Measurements from ENCODE around the gene SIM2.

DNA sequence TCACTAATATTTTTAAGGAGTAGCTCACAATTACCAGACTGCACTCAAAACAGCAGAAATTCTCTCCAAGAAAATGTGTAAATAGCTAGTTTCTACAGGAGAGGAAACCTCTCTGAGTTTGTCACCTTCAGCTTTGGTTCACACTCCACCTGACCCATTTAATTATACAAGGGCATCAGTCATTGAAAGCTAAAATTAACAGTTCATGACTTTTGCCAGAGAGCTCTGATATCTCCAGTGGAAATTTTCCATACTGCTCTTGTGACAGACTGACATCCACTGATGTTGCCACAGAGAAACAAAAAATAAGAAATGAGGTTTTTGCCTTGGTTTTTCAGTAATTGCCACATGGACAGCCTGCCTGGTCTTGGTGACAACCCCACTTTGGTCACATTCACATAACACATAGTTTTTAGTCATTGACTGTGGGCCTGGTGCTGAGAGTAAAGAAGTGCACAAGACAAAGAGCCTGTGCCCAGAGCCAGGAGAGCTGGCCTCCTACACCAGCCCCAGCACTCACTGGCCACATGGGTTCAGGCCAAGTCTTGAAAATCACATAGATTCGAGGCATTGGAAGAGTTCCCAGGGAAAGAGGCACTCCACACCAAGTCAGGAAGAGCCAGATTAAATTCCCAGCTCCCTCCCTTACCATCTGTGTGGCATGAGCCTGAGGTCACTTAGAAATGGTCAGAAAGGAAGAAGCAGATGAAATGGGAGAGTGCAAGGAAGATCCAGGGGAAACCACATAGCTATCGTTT lies 13.8 kb upstream of the SIM2 start:
- TF ChIP-seq, protein P1, sequence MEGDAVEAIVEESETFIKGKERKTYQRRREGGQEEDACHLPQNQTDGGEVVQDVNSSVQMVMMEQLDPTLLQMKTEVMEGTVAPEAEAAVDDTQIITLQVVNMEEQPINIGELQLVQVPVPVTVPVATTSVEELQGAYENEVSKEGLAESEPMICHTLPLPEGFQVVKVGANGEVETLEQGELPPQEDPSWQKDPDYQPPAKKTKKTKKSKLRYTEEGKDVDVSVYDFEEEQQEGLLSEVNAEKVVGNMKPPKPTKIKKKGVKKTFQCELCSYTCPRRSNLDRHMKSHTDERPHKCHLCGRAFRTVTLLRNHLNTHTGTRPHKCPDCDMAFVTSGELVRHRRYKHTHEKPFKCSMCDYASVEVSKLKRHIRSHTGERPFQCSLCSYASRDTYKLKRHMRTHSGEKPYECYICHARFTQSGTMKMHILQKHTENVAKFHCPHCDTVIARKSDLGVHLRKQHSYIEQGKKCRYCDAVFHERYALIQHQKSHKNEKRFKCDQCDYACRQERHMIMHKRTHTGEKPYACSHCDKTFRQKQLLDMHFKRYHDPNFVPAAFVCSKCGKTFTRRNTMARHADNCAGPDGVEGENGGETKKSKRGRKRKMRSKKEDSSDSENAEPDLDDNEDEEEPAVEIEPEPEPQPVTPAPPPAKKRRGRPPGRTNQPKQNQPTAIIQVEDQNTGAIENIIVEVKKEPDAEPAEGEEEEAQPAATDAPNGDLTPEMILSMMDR (IDR thresholded peaks at IDR 0.05 in 2 of 3, conservative IDR thresholded peaks at IDR 0.05 in 1 of 3; ENCODE audit: borderline replicate concordance in 1 of 3, insufficient read depth in 1 of 3, low read depth in 2 of 3, low read length in 2 of 3), result no peak
- no peak for TF ChIP-seq TCF7L2 (IDR thresholded peaks at IDR 0.05; ENCODE audit: borderline replicate concordance, extremely low read depth, insufficient read depth, insufficient read length)
